Activated naive CD8-positive, alpha-beta T cell treated with anti-CD3 and anti-CD28 coated beads for 36 hours (primary cell): ENCODE measurements around the gene DGKQ. TPM values are rescaled to one million over a fixed set of nuclear protein-coding genes. Genes with fewer than 3 reads are reported as not detected.

Experiments used
- DNase-seq: peaks from one replicate; pipeline ENCODE4 v3.0.0; 2021
- H3K27ac Mint-ChIP-seq: one replicate; pipeline ENCODE4 v1.8.0; 2022; ENCODE audit warnings: mild to moderate bottlenecking, moderate library complexity, mixed read lengths
- H3K27me3 Mint-ChIP-seq: one replicate; pipeline ENCODE4 v1.8.0; 2022; ENCODE audit warnings: mild to moderate bottlenecking, mixed read lengths
- H3K36me3 Mint-ChIP-seq: one replicate; pipeline ENCODE4 v1.8.0; 2021; ENCODE audit warnings: mild to moderate bottlenecking, mixed read lengths
- H3K4me1 Mint-ChIP-seq: one replicate; pipeline ENCODE4 v1.8.0; 2021; ENCODE audit warnings: mixed read lengths
- H3K4me3 Mint-ChIP-seq: one replicate; pipeline ENCODE4 v1.8.0; 2022; ENCODE audit warnings: mild to moderate bottlenecking, moderate library complexity, mixed read lengths
- H3K9me3 Mint-ChIP-seq: one replicate; pipeline ENCODE4 v1.8.0; 2022; ENCODE audit warnings: mixed read lengths
- total RNA-seq, 2 experiments: library from RNA; stranded (reverse); gene quantifications; one replicate each; pipeline ENCODE4 v1.2.3, GENCODE V29; 2021

DGKQ gene
- total RNA-seq, 2 experiments from 2014 or later: 12.5 to 14.0 TPM

DNA sequence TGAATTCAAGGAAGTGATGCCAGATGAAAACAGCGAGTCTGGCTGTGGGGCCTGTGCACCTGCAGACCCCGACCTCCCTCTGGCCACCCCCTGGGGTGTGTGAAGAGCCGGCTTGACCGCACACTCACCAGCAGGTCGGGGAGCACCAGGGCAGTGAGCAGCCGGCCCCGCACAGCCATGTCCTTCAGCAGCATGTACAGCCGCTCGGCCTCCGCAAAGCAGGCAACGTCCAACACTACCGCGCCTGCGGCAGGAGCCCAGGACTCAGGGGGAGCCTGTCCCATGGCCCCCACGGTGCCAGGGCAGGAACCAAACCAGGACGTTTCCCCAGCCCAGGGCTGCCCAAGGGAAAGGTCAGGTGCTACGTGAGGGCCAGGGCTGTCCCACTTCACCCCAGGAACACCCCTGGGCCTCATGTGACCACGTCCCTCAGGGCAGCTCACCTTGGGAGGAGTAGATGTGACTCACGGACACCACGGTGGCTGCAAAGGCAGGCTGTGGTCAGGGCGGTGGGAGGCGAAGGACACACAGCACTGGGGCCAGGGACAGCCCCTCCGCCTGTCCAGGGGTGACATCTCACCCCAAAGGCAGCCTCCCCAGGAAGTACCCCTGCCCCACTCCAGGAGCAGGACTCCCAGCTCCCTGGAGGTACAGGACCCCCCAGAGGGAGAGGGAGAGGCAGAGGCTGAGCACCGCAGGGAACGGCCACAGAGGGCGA lies 8.2 kb downstream of the DGKQ start:
- Mint-ChIP-seq H3K4me1 (peaks cover under 1% of the 10 kb centered on the region), H3K4me3 (no peak overlapping the region), H3K36me3 (no peaks in the 10 kb centered on the region), H3K27ac (no peak overlapping the region), H3K27me3 (no peaks in the 10 kb centered on the region), H3K9me3 (no peaks in the 10 kb centered on the region)
- no peak for DNase-seq

GRCh38 chr4:964346-965025 lies 8.9 kb downstream of the DGKQ start:
- Mint-ChIP-seq H3K9me3 (no peaks in the 10 kb centered on the region), H3K27me3 (no peaks in the 10 kb centered on the region), H3K36me3 (no peaks in the 10 kb centered on the region), H3K4me3 (no peak overlapping the region), H3K27ac (no peak overlapping the region), H3K4me1 (no peaks in the 10 kb centered on the region)
- DNase-seq: no peak

- Mint-ChIP-seq H3K4me1 (no peaks in the 10 kb centered on the region), H3K4me3 (no peak overlapping the region), H3K9me3 (no peaks in the 10 kb centered on the region), H3K27ac (no peak overlapping the region), H3K36me3 (peaks cover 3% of the 10 kb centered on the region), H3K27me3 (no peaks in the 10 kb centered on the region)
- no peak for DNase-seq
Observed at GRCh38 chr4:963276-964225, 9.8 kb downstream of the DGKQ start.

GRCh38 chr4:962231-963208 lies 10.8 kb downstream of the DGKQ start:
- H3K36me3 Mint-ChIP-seq: peaks cover 4% of the 10 kb centered on the region
- H3K4me1 Mint-ChIP-seq: no peaks in the 10 kb centered on the region
- no peak overlapping the region for H3K4me3 Mint-ChIP-seq
- no peaks in the 10 kb centered on the region for H3K9me3 Mint-ChIP-seq
- no peak overlapping the region for H3K27ac Mint-ChIP-seq
- no peak for DNase-seq
- H3K27me3 Mint-ChIP-seq: no peaks in the 10 kb centered on the region

DNA sequence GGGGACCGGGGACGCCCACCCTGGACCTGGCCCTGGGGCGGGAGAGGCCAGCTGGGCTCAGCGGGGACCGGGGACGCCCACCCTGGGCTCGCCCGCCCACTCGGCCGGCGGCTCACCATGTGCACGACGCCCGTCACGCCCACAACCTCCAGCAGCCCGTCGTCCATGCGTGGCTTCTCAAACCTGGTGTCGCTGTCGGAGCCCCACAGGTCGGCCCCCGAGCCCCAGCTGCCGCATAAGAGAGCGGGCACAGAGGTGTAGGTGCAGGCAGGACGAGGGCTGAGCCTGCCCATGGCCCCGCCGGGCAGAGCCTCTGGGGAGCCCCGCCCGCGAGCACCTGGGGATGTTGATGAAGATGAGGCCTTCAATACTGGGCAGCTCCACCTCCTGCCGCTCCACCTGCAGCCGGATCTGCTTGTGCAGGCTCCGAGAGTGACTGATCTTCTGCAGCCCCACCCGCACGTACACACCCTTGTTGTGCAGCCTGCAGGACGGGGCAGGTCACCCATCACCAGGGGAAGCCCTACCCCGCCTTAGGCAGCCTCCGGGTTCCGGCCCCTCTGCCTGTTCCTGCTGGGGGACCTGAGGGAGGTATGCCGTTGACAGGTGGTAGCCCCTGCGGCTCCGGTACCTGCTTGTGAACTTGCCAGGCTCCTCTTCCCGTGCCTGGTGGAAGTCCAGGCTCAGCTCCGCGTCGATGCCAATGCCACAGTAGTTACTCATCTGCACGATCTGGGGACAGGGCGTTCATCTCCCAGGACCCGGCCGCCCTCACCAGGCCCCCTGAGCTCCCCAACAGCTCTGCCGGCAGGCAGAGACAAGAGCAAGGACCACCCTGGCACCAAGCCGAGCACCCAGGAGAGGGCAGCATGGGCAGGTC lies 11.8 kb downstream of the DGKQ start:
- no peaks in the 10 kb centered on the region for H3K9me3 Mint-ChIP-seq
- no peak overlapping the region for H3K27ac Mint-ChIP-seq
- H3K4me1 Mint-ChIP-seq: no peaks in the 10 kb centered on the region
- H3K27me3 Mint-ChIP-seq: no peaks in the 10 kb centered on the region
- peaks cover 4% of the 10 kb centered on the region for H3K36me3 Mint-ChIP-seq
- DNase-seq: no peak
- no peak overlapping the region for H3K4me3 Mint-ChIP-seq

DNA sequence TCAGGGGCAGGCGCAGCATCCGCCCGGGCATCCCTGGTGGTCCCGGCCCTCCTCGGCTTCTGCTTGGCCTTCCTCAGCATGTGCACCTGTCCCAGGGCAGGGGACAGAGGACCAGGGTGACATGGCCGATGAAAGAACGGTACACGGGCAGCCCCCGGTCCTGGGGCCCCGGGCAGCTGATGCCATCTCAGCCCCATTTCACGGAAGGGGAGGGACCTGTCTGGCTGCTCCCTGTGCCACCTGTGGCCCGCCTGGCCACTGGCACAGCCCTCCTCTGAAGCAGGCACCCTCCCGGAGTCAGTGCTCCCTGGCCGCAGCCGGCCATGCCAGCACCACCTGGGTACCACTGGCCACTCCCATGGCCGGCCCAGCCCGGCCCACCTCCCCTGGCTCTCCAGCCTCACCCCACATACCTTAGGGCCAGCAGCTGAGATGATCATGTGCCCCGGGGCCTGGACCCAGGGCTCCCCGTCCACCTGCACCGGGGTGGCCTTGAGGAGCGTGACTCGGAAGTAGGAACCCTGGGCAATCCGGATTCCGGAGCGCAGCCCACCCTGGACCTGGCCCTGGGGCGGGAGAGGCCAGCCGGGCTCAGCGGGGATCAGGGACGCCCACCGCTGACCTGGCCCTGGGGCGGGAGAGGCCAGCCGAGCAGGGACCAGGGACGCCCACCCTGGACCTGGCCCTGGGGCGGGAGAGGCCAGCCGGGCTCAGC lies 12.6 kb downstream of the DGKQ start:
- no peaks in the 10 kb centered on the region for H3K4me1 Mint-ChIP-seq
- H3K4me3 Mint-ChIP-seq: no peak overlapping the region
- DNase-seq: no peak
- H3K27me3 Mint-ChIP-seq: no peaks in the 10 kb centered on the region
- peaks cover 4% of the 10 kb centered on the region for H3K36me3 Mint-ChIP-seq
- H3K27ac Mint-ChIP-seq: no peak overlapping the region
- no peaks in the 10 kb centered on the region for H3K9me3 Mint-ChIP-seq

- no peaks in the 10 kb centered on the region for H3K27me3 Mint-ChIP-seq
Observed at GRCh38 chr4:960140-960635, 13.2 kb downstream of the DGKQ start.

GRCh38 chr4:959338-960139 lies 13.8 kb downstream of the DGKQ start:
- no peak overlapping the region for H3K27ac Mint-ChIP-seq
- H3K4me1 Mint-ChIP-seq: no peaks in the 10 kb centered on the region
- no peak overlapping the region for H3K4me3 Mint-ChIP-seq
- peaks cover 4% of the 10 kb centered on the region for H3K36me3 Mint-ChIP-seq
- DNase-seq: no peak
- no peaks in the 10 kb centered on the region for H3K27me3 Mint-ChIP-seq
- H3K9me3 Mint-ChIP-seq: no peaks in the 10 kb centered on the region

More at GRCh38 chr4:960140-960635, 13.2 kb downstream of the DGKQ start:
- H3K9me3 Mint-ChIP-seq: no peaks in the 10 kb centered on the region
- no peak overlapping the region for H3K4me3 Mint-ChIP-seq
- H3K27ac Mint-ChIP-seq: no peak overlapping the region
- DNase-seq: no peak
- H3K36me3 Mint-ChIP-seq: peaks cover 4% of the 10 kb centered on the region
- no peaks in the 10 kb centered on the region for H3K4me1 Mint-ChIP-seq

GRCh38 chr4:958696-959337 lies 14.6 kb downstream of the DGKQ start:
- no peaks in the 10 kb centered on the region for H3K27me3 Mint-ChIP-seq
- no peaks in the 10 kb centered on the region for H3K9me3 Mint-ChIP-seq
- H3K4me3 Mint-ChIP-seq: no peak overlapping the region
- no peak overlapping the region for H3K27ac Mint-ChIP-seq
- H3K36me3 Mint-ChIP-seq: peaks cover 4% of the 10 kb centered on the region
- DNase-seq: no peak
- no peaks in the 10 kb centered on the region for H3K4me1 Mint-ChIP-seq

GRCh38 chr4:958314-958665 lies 15.1 kb downstream of the DGKQ start:
- no peak for DNase-seq
- Mint-ChIP-seq H3K9me3 (no peaks in the 10 kb centered on the region), H3K4me3 (no peak overlapping the region), H3K27me3 (no peaks in the 10 kb centered on the region), H3K27ac (no peak overlapping the region), H3K4me1 (no peaks in the 10 kb centered on the region), H3K36me3 (peaks cover 4% of the 10 kb centered on the region)

- no peaks in the 10 kb centered on the region for H3K4me1 Mint-ChIP-seq
- H3K36me3 Mint-ChIP-seq: peaks cover 4% of the 10 kb centered on the region
- no peaks in the 10 kb centered on the region for H3K9me3 Mint-ChIP-seq
- no peak overlapping the region for H3K4me3 Mint-ChIP-seq
- no peak for DNase-seq
- no peak overlapping the region for H3K27ac Mint-ChIP-seq
- no peaks in the 10 kb centered on the region for H3K27me3 Mint-ChIP-seq
Observed at GRCh38 chr4:957581-958313, 15.6 kb downstream of the DGKQ start.

DNA sequence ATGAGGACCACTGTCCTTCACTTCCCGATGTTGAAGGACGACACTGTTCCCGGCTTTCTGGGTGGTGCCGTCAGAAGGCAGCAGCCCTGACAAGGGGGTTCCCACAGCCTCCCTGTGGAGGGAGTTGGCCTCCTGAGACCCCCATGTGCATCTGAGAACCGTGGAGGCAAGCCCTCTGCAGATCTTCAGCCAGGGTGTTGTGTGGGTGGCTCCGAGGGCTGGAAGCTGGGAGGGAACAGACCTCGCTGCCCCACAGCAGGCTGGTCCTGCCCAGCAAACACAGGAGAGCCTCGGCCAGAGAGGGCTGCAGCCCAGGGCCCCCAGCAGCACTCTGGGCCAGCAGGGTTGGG lies 16.2 kb downstream of the DGKQ start:
- DNase-seq: no peak
- Mint-ChIP-seq H3K27ac (no peak overlapping the region), H3K36me3 (peaks cover 4% of the 10 kb centered on the region), H3K4me1 (no peaks in the 10 kb centered on the region), H3K4me3 (no peak overlapping the region), H3K27me3 (no peaks in the 10 kb centered on the region), H3K9me3 (no peaks in the 10 kb centered on the region)
